Left cardiac atrium (tissue), 4 donors: ENCODE measurements around the gene TCL1A. TPM values are rescaled to one million over a fixed set of nuclear protein-coding genes. Genes with fewer than 3 reads are reported as not detected.
"Not testable (repeated sequence)": the region's sequence is repeated elsewhere in the genome, so short reads cannot be mapped to it uniquely, and the experiment has no call there.

Experiments
- ATAC-seq, 2 donors: fragments of 200-7000 bp; cut with Tn5 transposase; one replicate each; pipeline ENCODE4 v1.9.1; 2020; ENCODE audit warnings: mild to moderate bottlenecking in 2 of 2, moderate library complexity in 2 of 2
- DNase-seq: peaks from one replicate; pipeline ENCODE4 v3.0.0-alpha.2; 2020
- intact Hi-C, 2 donors: fragments of 100-400 bp; cut with DNase I; formaldehyde crosslinking; loops; one replicate each; pipeline versions ENCODE4 v1.14.1 to v1.15.1; 2022 to 2023
- long read RNA-seq: library from polyadenylated mRNA; unstranded; transcript quantifications from one replicate; pipeline ENCODE4 v2.0.0, GENCODE V29; 2021
- total RNA-seq, 2 donors: library from RNA; stranded (reverse); fragmentation: NEBNext Ultra II Directional; extraction: Animal tissue kit (Norgen Biotek cat#: 25700); gene quantifications; one replicate each; pipeline ENCODE4 v1.2.1, GENCODE V29; 2021
- donor health status: DM: no; HTN: yes; CAD: no.
- donor health status: DM: no; HTN: yes; CAD: no; lungs with severe emphysema.
- donor health status: DM: yes; HTN: yes; CAD: no.
- donor health status: Dilated cardiomyopathy.

TCL1A gene
- not detected for total RNA-seq
- long read RNA-seq: 0 reads

- intact Hi-C loops: no loop called here
- no peak for ATAC-seq
- DNase-seq: no peak
Observed at GRCh38 chr14:95713596-95714371, at the start of gene TCL1A. TCL1A (minus strand) TSS chr14:95714125; CDS start chr14:95714066, 59 bp downstream.

DNA sequence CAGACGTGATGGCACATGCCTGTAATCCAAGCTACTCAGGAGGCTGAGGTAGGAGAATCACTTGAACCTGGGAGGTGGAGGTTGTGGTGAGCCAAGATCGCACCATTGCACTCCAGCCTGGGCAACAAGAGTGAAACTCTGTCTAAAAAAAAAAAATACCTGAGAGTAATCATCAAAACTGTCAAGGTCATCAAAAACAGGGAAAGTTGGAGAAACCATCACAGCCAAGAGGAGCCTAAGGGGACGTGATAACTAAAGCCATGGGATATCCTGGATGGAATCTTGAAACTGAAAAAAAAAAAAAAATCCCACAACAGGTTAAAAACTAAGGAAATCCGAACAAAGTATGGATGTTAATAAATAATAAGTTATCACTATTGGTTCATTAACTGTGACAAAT, 49.1 kb upstream of the TCL1A start:
- intact Hi-C loops, ATAC-seq, DNase-seq: not testable (repeated sequence)

GRCh38 chr14:95761436-95761835, 47.5 kb upstream of the TCL1A start:
- ATAC-seq (no peak), DNase-seq (no peak)
- intact Hi-C loops: no loop called here

DNA sequence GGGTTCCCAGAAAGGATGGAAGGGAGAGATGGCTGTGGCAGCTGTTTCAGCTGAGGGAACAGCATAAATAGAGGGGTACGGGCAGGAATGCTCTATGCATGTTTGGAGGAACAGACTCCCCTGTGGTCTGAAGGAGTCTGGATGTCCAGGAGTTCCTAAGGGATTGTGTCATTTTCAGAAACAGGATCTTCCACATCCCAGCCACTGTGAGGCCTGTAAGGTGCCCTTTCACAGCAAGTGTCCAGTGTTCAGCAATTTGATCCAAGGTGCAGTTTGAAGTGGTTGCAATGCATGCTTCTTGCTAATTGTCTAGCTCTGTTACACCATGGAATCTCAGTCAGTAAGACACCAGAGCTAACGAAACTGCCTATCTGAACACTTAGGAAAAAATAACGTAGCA, 46.7 kb upstream of the TCL1A start:
- ATAC-seq (no peak), DNase-seq (no peak)
- intact Hi-C loops: no loop called here

- intact Hi-C loops: no loop called here
- DNase-seq: no peak
- no peak for ATAC-seq
Observed at GRCh38 chr14:95759941-95760340, 46.0 kb upstream of the TCL1A start.

- ATAC-seq (no peak), DNase-seq (no peak)
- intact Hi-C loops: no loop called here
Observed at GRCh38 chr14:95758331-95758730, 44.4 kb upstream of the TCL1A start.

GRCh38 chr14:95756751-95757150, 42.8 kb upstream of the TCL1A start:
- ATAC-seq (no peak), DNase-seq (no peak)
- intact Hi-C loops: no loop called here

GRCh38 chr14:95756127-95756526, 42.2 kb upstream of the TCL1A start:
- intact Hi-C loops: no loop called here
- DNase-seq (no peak), ATAC-seq (no peak)

GRCh38 chr14:95741781-95742180, 27.9 kb upstream of the TCL1A start:
- DNase-seq (no peak), ATAC-seq (no peak)
- intact Hi-C loops: no loop called here

DNA sequence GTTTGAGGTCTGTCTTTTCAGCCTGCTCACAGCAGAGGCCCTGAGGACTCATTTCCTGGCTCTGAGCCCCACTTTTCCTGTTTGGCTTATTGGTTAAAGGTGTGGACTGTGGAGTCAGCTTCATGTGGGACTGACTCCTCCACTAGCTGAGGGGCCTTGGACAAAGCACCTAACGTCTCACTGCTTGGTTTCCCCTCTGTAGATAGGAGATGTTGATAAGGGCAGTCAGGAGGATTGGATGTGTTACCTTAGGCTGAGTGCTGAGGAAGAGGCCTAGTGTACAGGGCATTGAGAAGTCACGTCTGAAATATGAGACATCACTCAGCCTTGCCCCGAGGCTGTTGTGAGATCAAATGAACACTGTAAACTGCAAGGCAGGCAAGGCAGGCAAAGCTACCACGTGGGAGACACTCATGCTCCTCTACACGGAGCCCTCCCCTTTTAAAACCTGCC, 27.1 kb upstream of the TCL1A start:
- intact Hi-C loops: no loop called here
- ATAC-seq: no peak
- no peak for DNase-seq

- intact Hi-C loops: no loop called here
- DNase-seq: no peak
Observed at GRCh38 chr14:95739356-95739755, 25.4 kb upstream of the TCL1A start.

GRCh38 chr14:95733212-95733611, 19.3 kb upstream of the TCL1A start:
- no peak for ATAC-seq

More at GRCh38 chr14:95739356-95739755, 25.4 kb upstream of the TCL1A start:
- ATAC-seq: no peak

GRCh38 chr14:95730126-95730525, 16.2 kb upstream of the TCL1A start:
- ATAC-seq (no peak), DNase-seq (no peak)
- intact Hi-C loops: no loop called here

More at GRCh38 chr14:95733212-95733611, 19.3 kb upstream of the TCL1A start:
- no peak for DNase-seq
- intact Hi-C loops: no loop called here

DNA sequence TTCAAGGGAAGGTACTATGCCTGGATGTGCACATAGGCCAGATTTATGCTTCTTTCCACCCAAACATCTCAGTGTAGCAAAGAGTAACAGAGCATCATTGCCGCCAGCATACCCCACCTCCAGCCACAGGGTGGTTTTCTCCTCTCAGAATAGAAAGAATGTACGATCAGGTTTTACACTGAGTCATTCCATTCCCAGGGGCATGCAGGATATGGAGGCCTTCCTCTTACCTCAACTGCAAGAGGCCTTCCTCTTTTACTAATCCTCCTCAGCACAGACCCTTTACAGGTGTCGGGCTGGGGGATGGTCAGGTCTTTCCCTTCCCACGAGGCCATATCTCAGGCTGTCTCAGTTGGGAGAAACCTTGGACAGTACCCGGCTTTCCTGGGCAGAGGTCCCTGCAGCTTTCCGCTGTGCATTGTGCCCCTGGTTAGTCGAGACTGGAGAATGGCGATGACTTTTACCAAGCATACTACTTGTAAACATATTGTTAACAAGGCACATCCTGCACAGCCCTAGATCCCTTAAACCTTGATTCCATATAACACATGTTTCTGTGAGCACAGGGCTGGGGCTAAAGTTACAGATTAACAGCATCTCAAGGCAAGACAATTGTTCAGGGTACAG, 15.6 kb upstream of the TCL1A start:
- DNase-seq, ATAC-seq, intact Hi-C loops: not testable (repeated sequence)

DNA sequence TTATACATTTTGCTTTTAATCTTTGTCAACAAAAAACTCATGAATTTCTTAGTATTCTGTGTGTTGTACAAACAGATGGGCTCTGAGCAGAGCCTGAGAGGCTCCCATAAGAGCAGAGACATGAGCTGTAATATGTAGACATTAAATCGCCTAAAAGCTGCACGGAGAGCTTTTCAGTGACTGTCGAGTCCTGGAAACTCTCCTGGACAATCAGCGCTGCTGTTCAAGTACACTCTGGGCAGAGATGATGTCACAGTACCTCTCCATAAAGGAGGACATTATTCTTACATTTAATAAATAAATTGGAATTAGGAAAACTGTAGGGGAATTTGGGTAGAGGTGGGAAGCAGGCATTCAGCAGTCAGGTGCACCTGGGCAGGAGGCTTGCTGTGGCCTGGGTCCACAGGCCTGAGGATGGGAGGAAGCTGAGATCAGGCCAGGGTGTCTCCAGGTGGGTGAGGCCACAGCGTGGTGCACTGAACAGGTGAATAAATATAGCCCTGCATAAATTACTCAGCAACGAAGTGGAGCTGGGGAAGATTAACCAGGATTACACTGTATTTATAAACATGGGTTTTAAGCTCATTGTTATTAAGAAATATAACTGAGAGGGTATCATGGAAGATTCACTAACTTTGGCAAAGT, 13.3 kb upstream of the TCL1A start:
- DNase-seq: no peak
- intact Hi-C loops: no loop called here
- ATAC-seq: no peak

DNA sequence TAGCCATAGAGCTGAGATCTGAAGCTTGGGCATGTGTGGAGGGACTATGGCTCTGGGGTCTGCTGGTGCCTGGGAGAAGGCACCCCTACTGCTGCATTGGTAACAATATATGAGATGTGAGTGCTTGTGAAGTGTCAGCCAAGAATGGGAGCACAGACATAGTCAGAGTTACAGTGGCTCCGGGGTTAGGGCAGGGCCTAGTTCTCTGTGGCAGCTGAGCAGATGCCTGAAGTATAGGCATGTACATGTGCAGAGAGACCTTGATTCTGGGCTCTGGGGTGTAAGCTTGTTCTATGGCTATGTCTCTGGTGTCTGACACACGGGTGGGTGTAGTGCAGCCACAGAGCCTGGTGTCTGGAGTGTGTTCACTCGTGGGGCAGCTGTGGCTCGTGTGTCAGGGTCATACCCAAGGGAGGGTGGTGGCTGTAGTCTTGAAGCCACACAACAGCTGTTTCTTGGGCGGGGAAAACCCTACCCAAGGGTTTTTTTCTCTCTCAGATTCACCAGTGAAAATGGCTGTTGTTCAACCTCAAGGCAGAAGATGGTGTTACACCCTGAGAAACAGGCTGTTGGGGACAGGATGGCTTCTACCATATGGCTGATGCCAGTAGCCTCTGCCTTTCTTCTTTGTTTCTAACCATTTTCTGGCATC, 11.9 kb upstream of the TCL1A start:
- DNase-seq (no peak), ATAC-seq (no peak)
- intact Hi-C loops: no loop called here

GRCh38 chr14:95722525-95723190, 8.7 kb upstream of the TCL1A start:
- no peak for ATAC-seq
- intact Hi-C loops: no loop called here
- DNase-seq: no peak

DNA sequence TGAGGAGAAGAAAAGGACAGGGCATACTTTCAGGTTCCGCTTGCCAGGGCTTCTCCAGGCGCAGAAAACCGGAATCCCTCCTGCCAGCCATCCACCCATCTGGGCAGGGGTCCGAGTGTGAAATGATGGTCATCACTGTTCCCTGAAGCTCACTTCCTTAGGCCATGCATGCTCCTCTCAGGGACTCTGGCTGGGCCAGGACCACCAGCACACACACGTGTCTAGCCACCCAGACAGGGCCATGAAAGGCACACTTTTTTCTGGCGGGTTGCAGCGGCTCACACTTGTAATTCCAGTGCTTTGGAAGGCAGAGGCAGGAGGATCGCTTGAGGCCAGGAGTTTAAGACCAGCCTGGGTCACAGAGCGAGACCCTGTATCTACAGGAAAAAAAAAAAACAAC, 1.5 kb downstream of the TCL1A start:
- intact Hi-C loops: no loop called here
- DNase-seq (no peak), ATAC-seq (no peak)

DNA sequence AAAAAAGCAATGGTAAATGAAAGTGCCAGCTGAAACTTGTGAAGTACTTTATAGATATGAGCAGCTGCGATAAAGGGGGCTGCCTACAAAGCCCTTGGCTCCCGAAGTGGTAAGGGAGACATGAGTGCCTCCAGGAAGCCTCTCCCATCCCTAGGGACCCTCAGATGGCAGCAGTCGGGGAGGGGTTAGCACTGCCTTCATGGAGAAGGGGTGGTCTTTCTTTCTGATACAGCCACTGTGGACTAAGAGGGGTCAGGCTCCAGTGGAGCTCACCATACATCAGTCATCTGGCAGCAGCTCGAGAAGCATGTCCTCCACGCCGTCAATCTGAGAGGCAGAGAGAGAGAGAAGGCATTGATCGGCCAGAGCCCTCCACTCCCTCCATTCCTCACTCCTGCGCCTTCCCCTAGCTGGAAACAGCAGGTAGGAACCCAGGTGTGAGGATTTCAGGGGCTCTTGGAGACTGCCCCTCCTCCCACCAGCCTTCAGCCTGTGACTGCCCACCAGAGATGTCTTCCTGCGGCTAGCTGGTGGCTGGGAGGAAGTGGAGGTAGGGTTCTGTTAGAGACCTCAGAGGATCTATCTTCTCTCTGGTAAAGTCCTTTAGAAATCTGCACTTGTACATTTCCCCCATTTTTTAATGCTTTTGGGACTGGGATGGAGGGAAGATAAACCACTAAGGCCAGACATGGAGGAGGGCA, 2.3 kb downstream of the TCL1A start:
- intact Hi-C loops: no loop called here
- ATAC-seq: no peak
- DNase-seq: no peak
